ENCODE results near the gene CELA3B. TPM values are rescaled to one million over a fixed set of nuclear protein-coding genes. Genes with fewer than 3 reads are reported as not detected.

CELA3B gene
- total and polyA plus RNA-seq, 2 of the 8 experiments (the other 6 are each of a cell fraction or from before 2014, with no cell fraction given): not detected

DNA sequence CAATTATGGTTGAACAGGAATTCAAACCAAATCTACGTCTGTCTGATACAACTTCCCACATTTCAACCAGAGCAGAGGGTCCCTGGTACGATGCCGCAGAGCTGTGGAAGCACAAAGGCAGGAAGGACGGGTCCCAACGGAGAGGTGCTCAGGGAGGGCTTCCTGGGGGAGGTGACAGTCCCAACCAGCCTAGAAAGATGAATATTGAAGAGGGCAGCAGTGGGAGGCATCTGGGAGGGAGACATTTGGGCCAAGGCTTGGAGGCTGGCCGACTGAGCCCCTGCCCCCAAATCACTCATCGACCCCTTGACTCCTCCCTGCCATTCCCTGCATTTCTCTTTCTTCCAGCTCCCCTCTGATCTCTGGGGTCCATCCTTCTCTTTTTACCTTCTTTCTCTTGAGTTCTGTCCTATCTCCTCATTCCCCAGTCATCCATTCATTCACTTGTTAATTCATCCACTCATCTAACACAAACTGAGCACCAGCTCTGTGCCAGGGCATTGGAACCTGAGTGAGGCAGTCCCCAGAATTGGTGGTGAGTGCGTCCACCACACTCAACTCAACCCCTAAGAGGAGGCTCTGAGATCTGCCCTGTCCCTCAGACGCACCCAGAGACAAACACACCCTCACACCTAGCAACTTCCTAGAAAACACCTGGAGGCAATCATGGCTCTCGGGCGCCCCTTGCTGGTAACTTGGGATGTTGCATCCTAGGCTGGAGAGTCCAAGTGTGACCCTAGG, 13.2 kb upstream of the CELA3B start (continued):
- TF ChIP-seq SIN3A (conservative IDR thresholded peaks at IDR 0.05 in 1 of 2, IDR thresholded peaks at IDR 0.05 in 1 of 2; ENCODE audit: low read depth in 1 of 2, low read length in 2 of 2) (peak in 1 of 2 experiments; percentile 59; a peak in 1 of 4 replicates), JUN (IDR thresholded peaks at IDR 0.05; ENCODE audit: low read depth, low read length) (no peak), ASH2L (IDR thresholded peaks at IDR 0.05; ENCODE audit: low read length) (peak; percentile 63)

Data from H1 (cell line).